ENCODE results near the gene TMX4. TPM values are rescaled to one million over a fixed set of nuclear protein-coding genes. Genes with fewer than 3 reads are reported as not detected.

TMX4 gene
- 14.2 to 16.9 TPM (median 16.2 TPM) in 5 replicates for total RNA-seq (2022; extraction: Qiagen RNA extraction; ENCODE audit: low read depth)

GRCh38 chr20:8019246-8019997 is at the start of gene TMX4:
Gene TMX4 (minus strand): TSS chr20:8019761. CDS start chr20:8019613, 148 bp downstream.

GRCh38 chr20:7940341-7940740 is 79.2 kb downstream of the TMX4 start, which contains the start of gene HAO1:
Gene HAO1 (minus strand): TSS chr20:7940458. CDS start chr20:7940422, 36 bp downstream.

Other genes with a start within 250 kb of the TMX4 start
- gene HAO1, start 79.3 kb downstream of the TMX4 start, total RNA-seq (2022; extraction: Qiagen RNA extraction; ENCODE audit: low read depth): not detected in 5 replicates
- 0.30 to 0.89 TPM (median 0.58 TPM) in 5 replicates for gene PLCB1, start 112.5 kb upstream of the TMX4 start, total RNA-seq (2022; extraction: Qiagen RNA extraction; ENCODE audit: low read depth)